Upper lobe of left lung (tissue), 4 donors: Measurements from ENCODE around the gene CRYZL1.

Experiments
- EP300 ChIP-seq, 4 donors: sonication (generic); formaldehyde crosslinking; IDR thresholded peaks; one replicate each; pipeline ENCODE4 v1.5.1; 2017; ENCODE audit warnings: antibody characterized with exemption in 4 of 4, control low read depth in 2 of 4
- POLR2A ChIP-seq, 4 donors: fragments of 450-650 bp; IDR thresholded peaks; one replicate each; pipeline ENCODE4 v1.5.1; 2016 to 2017; ENCODE audit warnings: antibody characterized with exemption in 4 of 4, mild to moderate bottlenecking in 2 of 4
- TF ChIP-seq, protein P1 (sequence below), 6 experiments: fragments of 450-650 bp in 4 of 6; fragments of 200-600 bp in 2 of 6; sonication (generic) in 2 of 6; IDR thresholded peaks; one replicate each; pipeline ENCODE4 v1.5.1; 2016 to 2019; ENCODE audit warnings: antibody characterized with exemption in 6 of 6

DNA sequence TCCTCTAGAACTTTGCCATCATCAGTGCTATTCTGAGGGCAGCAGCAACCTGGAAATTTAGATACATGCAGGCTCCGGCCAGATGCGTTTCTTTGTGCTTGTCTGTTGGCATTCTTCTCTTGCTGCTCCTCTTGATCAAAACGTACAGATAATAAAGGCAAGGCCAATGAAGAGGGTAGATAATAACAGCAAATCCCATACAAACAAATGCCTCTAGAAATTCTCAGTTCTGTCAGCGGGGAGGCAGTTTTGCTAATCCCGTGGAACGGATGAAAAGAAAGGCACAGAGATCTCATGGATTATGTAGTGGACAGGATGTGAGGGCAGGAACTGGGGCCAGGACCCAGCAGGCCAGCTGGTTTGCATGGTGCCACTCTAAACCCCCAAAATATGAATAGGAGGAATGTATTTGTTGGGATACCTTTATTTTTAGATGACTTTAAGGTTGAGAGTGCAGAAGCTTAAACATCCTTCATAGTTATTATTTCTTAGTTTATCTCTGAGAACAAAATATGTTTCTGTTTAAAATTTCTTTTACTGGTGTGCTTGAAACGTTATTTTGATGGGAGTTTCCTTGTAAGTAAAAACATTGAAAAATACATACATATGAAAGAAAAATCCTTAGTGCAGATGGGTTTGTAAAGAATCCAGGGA, 2.2 kb upstream of the CRYZL1 start:
- TF ChIP-seq, protein P1, sequence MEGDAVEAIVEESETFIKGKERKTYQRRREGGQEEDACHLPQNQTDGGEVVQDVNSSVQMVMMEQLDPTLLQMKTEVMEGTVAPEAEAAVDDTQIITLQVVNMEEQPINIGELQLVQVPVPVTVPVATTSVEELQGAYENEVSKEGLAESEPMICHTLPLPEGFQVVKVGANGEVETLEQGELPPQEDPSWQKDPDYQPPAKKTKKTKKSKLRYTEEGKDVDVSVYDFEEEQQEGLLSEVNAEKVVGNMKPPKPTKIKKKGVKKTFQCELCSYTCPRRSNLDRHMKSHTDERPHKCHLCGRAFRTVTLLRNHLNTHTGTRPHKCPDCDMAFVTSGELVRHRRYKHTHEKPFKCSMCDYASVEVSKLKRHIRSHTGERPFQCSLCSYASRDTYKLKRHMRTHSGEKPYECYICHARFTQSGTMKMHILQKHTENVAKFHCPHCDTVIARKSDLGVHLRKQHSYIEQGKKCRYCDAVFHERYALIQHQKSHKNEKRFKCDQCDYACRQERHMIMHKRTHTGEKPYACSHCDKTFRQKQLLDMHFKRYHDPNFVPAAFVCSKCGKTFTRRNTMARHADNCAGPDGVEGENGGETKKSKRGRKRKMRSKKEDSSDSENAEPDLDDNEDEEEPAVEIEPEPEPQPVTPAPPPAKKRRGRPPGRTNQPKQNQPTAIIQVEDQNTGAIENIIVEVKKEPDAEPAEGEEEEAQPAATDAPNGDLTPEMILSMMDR (IDR thresholded peaks at IDR 0.05): no peak
- TF ChIP-seq POLR2A (IDR thresholded peaks at IDR 0.05) (no peak), EP300 (IDR thresholded peaks at IDR 0.05) (no peak)
